H1 (cell line): ENCODE measurements around the gene C5. TPM values are rescaled to one million over a fixed set of nuclear protein-coding genes. Genes with fewer than 3 reads are reported as not detected.

Experiments
- CTCF ChIA-PET: fragments of 300-600 bp; sonication (Branson Sonifier 250); formaldehyde crosslinking; loops from one replicate; lab custom pipeline; 2021; ENCODE audit not compliant: partially characterized antibody; lab: Charles Lee
- POLR2A ChIA-PET: fragments of 300-600 bp; sonication (Branson Sonifier 250); formaldehyde crosslinking; loops from one replicate; lab custom pipeline; 2021; ENCODE audit warnings: inconsistent platforms; ENCODE audit not compliant: partially characterized antibody; lab: Charles Lee
- DNase-seq, 2 experiments: peaks; one replicate each; pipeline versions ENCODE4 v3.0.0 to v3.0.0-alpha.2; 2010 to 2022; ENCODE audit warnings: low spot score in 2 of 2, low read depth in 1 of 2, mixed read lengths in 1 of 2
- FAIRE-seq: peaks from 2 replicates; lab custom pipeline; 2011; peaks lifted over from hg19 to GRCh38; lab: Jason Lieb, UNC
- H2AFZ ChIP-seq: 2 replicates; pipeline ENCODE4 v1.8.1; 2012; ENCODE audit warnings: low read length, inconsistent platforms
- H2AK5ac ChIP-seq: 2 replicates; pipeline ENCODE4 v1.6.1; 2013; ENCODE audit warnings: low read depth, low read length
- H2BK120ac ChIP-seq: replicated peaks from 2 replicates; pipeline ENCODE3; 2013; ENCODE audit warnings: low read depth, low read length, inconsistent platforms
- H2BK12ac ChIP-seq: 2 replicates; pipeline ENCODE4 v1.6.1; 2013; ENCODE audit warnings: low read depth, low read length
- H2BK15ac ChIP-seq: 2 replicates; pipeline ENCODE4 v1.6.1; 2013; ENCODE audit warnings: low read length
- H2BK20ac ChIP-seq: 2 replicates; pipeline ENCODE4 v1.6.1; 2013; ENCODE audit warnings: low read length
- H2BK5ac ChIP-seq: 2 replicates; pipeline ENCODE4 v1.6.1; 2013; ENCODE audit warnings: low read depth, low read length
- H3K14ac ChIP-seq: 2 replicates; pipeline ENCODE4 v1.6.1; 2013; ENCODE audit warnings: inconsistent platforms; ENCODE audit not compliant: insufficient read length
- H3K18ac ChIP-seq: 2 replicates; pipeline ENCODE4 v1.6.1; 2013; ENCODE audit warnings: low read length; ENCODE audit errors: extremely low read depth
- H3K23ac ChIP-seq: 2 replicates; pipeline ENCODE4 v1.6.1; 2013; ENCODE audit warnings: inconsistent platforms; ENCODE audit not compliant: insufficient read length
- H3K23me2 ChIP-seq: 2 replicates; pipeline ENCODE4 v1.6.1; 2013; ENCODE audit warnings: low read depth, low read length
- H3K27ac ChIP-seq: 2 replicates; pipeline ENCODE4 v1.6.1; 2011; ENCODE audit warnings: low read depth, low read length, inconsistent platforms
- H3K27me3 ChIP-seq, 4 experiments: replicated peaks in 1 of 4; 1 replicate in 1 of 4; 2 replicates in 3 of 4; pipeline versions ENCODE4 v1.6.1 to v1.8.1; 2011 to 2013; ENCODE audit warnings: low read length in 3 of 4, mild to moderate bottlenecking in 3 of 4, inconsistent platforms in 2 of 4, mixed read lengths in 2 of 4, moderate library complexity in 1 of 4; ENCODE audit not compliant: control insufficient read depth in 3 of 4, insufficient read depth in 3 of 4; ENCODE audit errors: extremely low read depth in 1 of 4
- H3K36me3 ChIP-seq, 4 experiments: 2 replicates each; pipeline versions ENCODE4 v1.6.1 to v1.8.1; 2011 to 2013; ENCODE audit warnings: mild to moderate bottlenecking in 4 of 4, low read length in 3 of 4, moderate library complexity in 2 of 4, control low read depth in 1 of 4, inconsistent platforms in 1 of 4; ENCODE audit not compliant: insufficient read depth in 4 of 4, control insufficient read depth in 2 of 4
- H3K4ac ChIP-seq: replicated peaks from 2 replicates; pipeline ENCODE3; 2013; ENCODE audit warnings: low read length, low read depth, mixed read lengths, inconsistent platforms; ENCODE audit not compliant: insufficient read length
- H3K4me1 ChIP-seq, 4 experiments: replicated peaks in 1 of 4; 1 replicate in 1 of 4; 2 replicates in 3 of 4; pipeline versions ENCODE4 v1.6.1 to v1.8.1; 2011 to 2013; ENCODE audit warnings: low read length in 3 of 4, inconsistent platforms in 2 of 4, mixed read lengths in 1 of 4; ENCODE audit not compliant: insufficient read depth in 4 of 4, control insufficient read depth in 3 of 4
- H3K4me2 ChIP-seq, 2 experiments: 2 replicates each; pipeline versions ENCODE4 v1.6.1 to v1.8.1; 2011 to 2013; ENCODE audit warnings: low read depth in 2 of 2, low read length in 2 of 2, control low read depth in 1 of 2, inconsistent platforms in 1 of 2, mild to moderate bottlenecking in 1 of 2; ENCODE audit not compliant: insufficient read depth in 1 of 2
- H3K4me3 ChIP-seq, 4 experiments: fragments of 200-600, 300-600 bp in 1 of 4; sonication (generic), shearing (Covaris generic), sonication (Bioruptor Twin) in 1 of 4; 2 replicates each; pipeline versions ENCODE4 v1.5.1 to v1.8.1; 2011 to 2016; ENCODE audit warnings: low read length in 4 of 4, low read depth in 3 of 4, control low read depth in 2 of 4, inconsistent platforms in 2 of 4, mild to moderate bottlenecking in 2 of 4, mixed read lengths in 1 of 4, moderate library complexity in 1 of 4; ENCODE audit not compliant: insufficient read depth in 2 of 4; ENCODE audit errors: extremely low read depth in 1 of 4
- H3K56ac ChIP-seq: replicated peaks from 2 replicates; pipeline ENCODE3; 2013; ENCODE audit warnings: low read depth, mild to moderate bottlenecking, mixed read lengths, low read length, inconsistent platforms; ENCODE audit not compliant: insufficient read length
- H3K79me1 ChIP-seq: 2 replicates; pipeline ENCODE4 v1.6.1; 2013; ENCODE audit warnings: low read depth, low read length, control low read depth
- H3K79me2 ChIP-seq, 2 experiments: 2 replicates each; pipeline versions ENCODE4 v1.6.1 to v1.8.1; 2012 to 2013; ENCODE audit warnings: low read length in 2 of 2, mild to moderate bottlenecking in 2 of 2, inconsistent platforms in 1 of 2; ENCODE audit not compliant: insufficient read depth in 2 of 2, control insufficient read depth in 1 of 2
- H3K9ac ChIP-seq, 4 experiments: replicated peaks in 1 of 4; 1 replicate in 1 of 4; 2 replicates in 3 of 4; pipeline versions ENCODE4 v1.6.1 to v1.8.1; 2011 to 2013; ENCODE audit warnings: low read depth in 3 of 4, low read length in 3 of 4, control low read depth in 2 of 4, mild to moderate bottlenecking in 2 of 4, moderate library complexity in 2 of 4, inconsistent platforms in 1 of 4; ENCODE audit errors: extremely low read depth in 1 of 4
- H3K9me3 ChIP-seq, 2 experiments: 2 replicates each; pipeline versions ENCODE4 v1.6.1 to v1.8.1; 2012 to 2013; ENCODE audit warnings: mild to moderate bottlenecking in 2 of 2, moderate library complexity in 2 of 2, control low read depth in 1 of 2, inconsistent platforms in 1 of 2, low read depth in 1 of 2, low read length in 1 of 2, mixed read lengths in 1 of 2; ENCODE audit not compliant: insufficient read depth in 2 of 2
- H4K20me1 ChIP-seq, 2 experiments: replicated peaks in 1 of 2; 2 replicates each; pipeline versions ENCODE3 to v1.8.1; 2011 to 2013; ENCODE audit warnings: inconsistent platforms in 2 of 2, low read length in 2 of 2, mild to moderate bottlenecking in 1 of 2; ENCODE audit not compliant: insufficient read depth in 2 of 2, control insufficient read depth in 1 of 2
- H4K5ac ChIP-seq: 2 replicates; pipeline ENCODE4 v1.6.1; 2013; ENCODE audit warnings: low read length, low read depth, mixed read lengths, inconsistent platforms; ENCODE audit not compliant: insufficient read length
- H4K8ac ChIP-seq: 2 replicates; pipeline ENCODE4 v1.8.0; 2013; ENCODE audit warnings: mild to moderate bottlenecking, moderate library complexity, low read length, inconsistent platforms; ENCODE audit not compliant: insufficient read depth; ENCODE audit errors: extremely low read depth
- H4K91ac ChIP-seq: replicated peaks from 2 replicates; pipeline ENCODE3; 2013; ENCODE audit warnings: low read length, mixed read lengths, inconsistent platforms; ENCODE audit not compliant: insufficient read length
- ASH2L ChIP-seq: fragments of 200-600, 300-600 bp; sonication (generic); IDR thresholded peaks from one replicate; pipeline ENCODE4 v1.7.1; 2017; ENCODE audit warnings: low read length
- CBX8 ChIP-seq: fragments of 300-800, 300-1000 bp; sonication (generic); IDR thresholded peaks from 2 replicates; pipeline ENCODE4 v1.7.1; 2016; ENCODE audit warnings: low read depth, low read length, borderline replicate concordance
- CHD1 ChIP-seq: IDR thresholded peaks from 2 replicates; pipeline ENCODE4 v1.6.1; 2012; ENCODE audit warnings: low read depth, low read length, improper control_type of control experiment
- FOSL1 ChIP-seq: IDR thresholded peaks from 2 replicates; pipeline ENCODE4 v1.6.1; 2011; ENCODE audit warnings: mild to moderate bottlenecking, low read depth, low read length, moderate library complexity; ENCODE audit not compliant: insufficient read depth
- HDAC6 ChIP-seq: IDR thresholded peaks from one replicate; pipeline ENCODE4 v1.7.1; 2012; ENCODE audit warnings: low read depth, mild to moderate bottlenecking, inconsistent platforms, low read length, moderate library complexity
- JUN ChIP-seq: IDR thresholded peaks from 2 replicates; pipeline ENCODE4 v1.6.1; 2011; ENCODE audit warnings: low read depth, mild to moderate bottlenecking, improper control_type of control experiment, low read length
- JUND ChIP-seq: IDR thresholded peaks from 2 replicates; pipeline ENCODE4 v1.6.1; 2011; ENCODE audit warnings: mild to moderate bottlenecking, improper control_type of control experiment, low read length
- RBBP5 ChIP-seq: IDR thresholded peaks from 2 replicates; pipeline ENCODE4 v1.7.1; 2012; ENCODE audit warnings: low read depth, mild to moderate bottlenecking, inconsistent platforms, low read length, moderate library complexity, borderline replicate concordance
- RFX5 ChIP-seq: IDR thresholded peaks from 2 replicates; pipeline ENCODE4 v1.6.1; 2011; ENCODE audit warnings: low read depth, low read length, improper control_type of control experiment, borderline replicate concordance
- SIN3A ChIP-seq, 2 experiments: IDR thresholded peaks in 1 of 2; conservative IDR thresholded peaks in 1 of 2; 2 replicates each; pipeline ENCODE4 v1.6.1; 2011 to 2012; ENCODE audit warnings: low read length in 2 of 2, improper control_type of control experiment in 1 of 2, low read depth in 1 of 2, mild to moderate bottlenecking in 1 of 2
- SIX5 ChIP-seq: IDR thresholded peaks from 2 replicates; pipeline ENCODE4 v1.6.1; 2011; ENCODE audit warnings: mild to moderate bottlenecking, low read depth, low read length
- WGBS, 2 experiments: shearing (Covaris generic) in 1 of 2; methylation state at CpG; one replicate each; pipeline versions ENCODE4 v1.1.6 to v1.1.7; 2013 to 2015; ENCODE audit warnings: low lambda C conversion rate in 2 of 2, mixed read lengths in 2 of 2, inconsistent platforms in 1 of 2, low coverage in 1 of 2, missing lambda C conversion rate in 1 of 2; ENCODE audit not compliant: insufficient replicate concordance in 2 of 2, insufficient coverage in 1 of 2, insufficient read length in 1 of 2; ENCODE audit errors: extremely low coverage in 1 of 2, missing lambda C conversion rate in 1 of 2; 5-methylcytosine and 5-hydroxymethylcytosine counted together
- polyA plus RNA-seq, 7 experiments: library from polyadenylated mRNA; depleted of rRNA in 3 of 7; stranded (reverse) in 5 of 7; unstranded in 2 of 7; fragments of >200 nt in 5 of 7; fragments of 200-250 nt in 2 of 7; gene quantifications; 1 replicate in 5 of 7; 2 replicates in 1 of 7; 4 replicates in 1 of 7; pipeline versions ENCODE4 v1.2.1 to v1.2.3, GENCODE V29; 2011 to 2013; ENCODE audit warnings: missing spikeins in 2 of 7, mixed read lengths in 2 of 7
- total RNA-seq: library from RNA; stranded (reverse); fragmentation: NEBNext Ultra II Directional; extraction: Animal tissue kit (Norgen Biotek cat#: 25700); gene quantifications from 2 replicates; pipeline ENCODE4 v1.2.1, GENCODE V29; 2021

The C5 gene
- total and polyA plus RNA-seq, 2 of the 8 experiments (the other 6 are each of a cell fraction or from before 2014, with no cell fraction given): 0.24 to 0.35 TPM

DNA sequence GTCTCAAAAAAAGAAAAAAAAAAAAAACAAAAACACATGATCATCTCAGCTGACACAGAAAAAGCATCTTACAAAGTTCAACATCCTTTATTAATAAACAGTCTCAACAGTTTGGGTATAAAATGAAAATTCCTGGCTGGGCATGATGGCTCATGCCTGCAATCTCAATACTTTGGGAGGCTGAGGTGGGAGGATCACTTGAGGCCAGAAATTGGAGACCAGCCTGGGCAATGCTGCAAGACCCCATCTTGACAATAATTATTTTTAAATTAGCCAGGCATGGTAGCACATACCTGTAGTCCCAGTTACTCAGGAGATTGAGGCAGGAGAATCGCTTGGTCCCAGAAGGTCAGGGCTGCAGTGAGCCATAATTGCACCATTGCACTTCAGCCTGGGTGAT is 16.8 kb upstream of the C5 start:
- H2AFZ ChIP-seq: no peak overlapping the region
- ChIA-PET POLR2A (no interaction called here), CTCF (interaction anchor here (1.1 to 3.5 kb wide), 3 partner anchors 12 to 337 kb away, joined by 3 to 20 read pairs (median 4); no protein-coding TSS in a partner anchor)
- H3K4me1 ChIP-seq: no peaks in the 10 kb centered on the region; a peak in 1 of 7 replicates
- H4K91ac ChIP-seq: no peak overlapping the region
- no peak overlapping the region for H2BK120ac ChIP-seq
- WGBS, 2 experiments: 90% methylated on average over 1 of the region's 1 CpG; no CpG with 5 or more reads in 1 of the 2 experiments
- no peak overlapping the region for H2BK12ac ChIP-seq
- no peak overlapping the region for H3K23ac ChIP-seq
- H4K5ac ChIP-seq: no peak overlapping the region
- no peak overlapping the region for H2BK20ac ChIP-seq
- no peaks in the 10 kb centered on the region for H4K20me1 ChIP-seq
- no peak overlapping the region for H2AK5ac ChIP-seq
- no peak overlapping the region for H3K4me2 ChIP-seq
- H4K8ac ChIP-seq: no peak overlapping the region
- H3K18ac ChIP-seq: no peak overlapping the region
- FAIRE-seq (no peak), DNase-seq (no peak)
- no peak overlapping the region for H3K56ac ChIP-seq
- no peaks in the 10 kb centered on the region for H3K23me2 ChIP-seq
- H3K36me3 ChIP-seq: no peaks in the 10 kb centered on the region
- H3K9ac ChIP-seq: no peak overlapping the region
- H3K27ac ChIP-seq: no peak overlapping the region
- H3K4ac ChIP-seq: no peak overlapping the region
- H2BK15ac ChIP-seq: no peak overlapping the region
- H3K27me3 ChIP-seq: peaks cover 1 to 16% (median 9%) of the 10 kb centered on the region in 4 experiments
- no peaks in the 10 kb centered on the region for H3K79me2 ChIP-seq
- TF ChIP-seq SIX5 (no peak), ASH2L (no peak), RBBP5 (no peak), SIN3A (conservative IDR thresholded peaks at IDR 0.05 in 1 of 2, IDR thresholded peaks at IDR 0.05 in 1 of 2; ENCODE audit: low read depth in 1 of 2, low read length in 2 of 2) (no peak), CHD1 (no peak), RFX5 (no peak), CBX8 (no peak), JUN (no peak), FOSL1 (no peak), JUND (no peak), HDAC6 (no peak)
- no peak overlapping the region for H3K4me3 ChIP-seq
- no peaks in the 10 kb centered on the region for H3K9me3 ChIP-seq
- no peak overlapping the region for H3K14ac ChIP-seq
- no peak overlapping the region for H2BK5ac ChIP-seq
- H3K79me1 ChIP-seq: no peaks in the 10 kb centered on the region
